Measurements from ENCODE around the gene NCOR1.

The NCOR1 gene

DNA sequence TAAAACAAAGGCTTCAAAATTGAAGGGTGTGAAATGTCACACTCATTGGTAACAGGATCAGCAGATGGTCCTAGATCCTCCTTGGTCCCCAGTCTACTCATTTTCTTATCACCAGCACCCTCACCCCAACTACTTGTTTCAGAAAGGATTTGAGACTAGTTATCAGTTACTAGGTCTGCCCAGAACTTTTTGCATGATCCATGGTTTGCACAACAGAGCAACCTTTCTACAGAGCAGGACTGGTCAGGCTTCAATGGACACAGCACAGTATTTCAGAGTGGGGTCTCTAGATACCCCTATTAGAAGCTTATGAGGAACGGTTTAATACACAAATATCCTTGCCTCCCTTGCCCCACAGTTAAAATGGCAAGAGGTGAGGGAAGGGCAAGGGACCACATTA, 190.1 kb downstream of the NCOR1 start:
- DNase-seq: no peak

DNA sequence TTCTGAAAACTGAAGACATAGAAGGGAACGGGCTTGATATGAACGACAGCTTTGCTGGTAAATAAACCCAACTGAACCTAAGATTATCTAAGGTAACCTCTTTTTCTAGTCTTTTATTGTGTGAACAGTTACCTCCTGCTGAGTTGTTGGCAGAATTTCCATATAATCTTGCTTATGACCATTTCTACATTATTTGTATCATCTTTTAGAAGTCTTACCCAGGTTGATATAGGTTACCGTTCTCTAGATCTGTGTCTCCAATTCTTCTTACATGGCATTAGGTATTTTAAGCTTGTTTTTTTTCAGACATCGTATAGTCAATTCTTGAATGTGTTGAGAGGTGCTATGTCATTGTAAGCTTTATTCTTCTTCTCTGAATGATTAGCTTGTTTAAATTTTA, 191.5 kb downstream of the NCOR1 start:
- no peak for DNase-seq

DNA sequence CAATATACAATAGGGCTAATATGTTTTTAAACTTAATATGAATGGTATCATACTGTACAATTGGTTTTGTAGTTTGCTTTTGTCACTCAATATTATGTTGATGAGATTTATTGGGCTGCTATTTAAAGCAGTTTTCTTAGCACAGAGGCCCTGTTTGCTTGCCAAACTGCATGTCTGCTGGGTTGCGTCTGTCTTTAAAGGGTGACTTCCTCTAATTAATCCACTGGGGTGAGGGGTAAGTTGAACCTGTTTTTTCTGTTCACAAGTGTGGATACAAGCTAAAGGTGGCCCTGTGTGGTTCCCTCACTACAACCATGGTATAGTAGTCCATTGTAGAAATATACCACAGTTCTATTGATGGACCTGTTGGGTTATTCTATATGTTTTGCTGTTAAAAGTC, 196.0 kb downstream of the NCOR1 start:
- DNase-seq: no peak

DNA sequence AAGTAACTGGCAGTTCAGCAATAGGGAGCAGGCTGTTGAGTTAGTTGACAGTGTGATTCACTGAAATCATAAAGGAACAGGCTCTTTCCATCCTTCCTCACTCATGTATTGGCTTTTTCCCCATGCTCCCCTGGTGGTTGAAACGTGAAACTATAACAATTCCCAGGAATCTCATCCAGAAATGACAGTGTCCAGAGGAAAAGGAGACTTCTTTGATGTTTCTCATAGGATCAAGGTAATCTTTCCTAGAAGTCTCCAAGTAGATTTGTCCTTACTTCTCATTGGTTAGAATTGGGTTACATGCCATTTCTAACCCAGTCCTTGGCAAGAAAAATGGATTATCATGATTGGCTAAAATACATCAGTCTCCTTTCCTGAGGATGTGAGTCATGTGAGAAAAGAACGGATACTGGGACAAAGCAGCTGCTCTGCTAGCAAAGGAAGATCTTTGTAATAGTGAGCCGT, 201.4 kb downstream of the NCOR1 start:
- no peak for DNase-seq

DNA sequence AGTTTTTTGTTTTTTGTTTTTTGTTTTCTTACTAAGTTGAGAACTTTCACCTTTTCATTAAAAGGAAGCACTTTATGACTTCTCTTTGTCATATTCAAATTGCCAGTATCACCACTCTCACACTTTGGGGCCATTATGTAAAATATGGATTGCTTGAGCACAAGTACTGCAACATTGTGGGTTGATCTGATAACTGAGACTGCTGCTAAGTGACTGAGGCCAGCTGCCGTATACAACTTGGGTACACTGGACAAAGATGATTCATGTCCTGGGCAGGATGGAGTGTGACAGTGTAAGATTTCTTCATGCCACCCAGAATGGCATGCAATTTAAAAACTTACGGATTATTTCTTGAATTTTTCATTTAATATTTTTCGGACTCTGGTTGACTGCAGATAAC, 207.9 kb downstream of the NCOR1 start:
- no peak for DNase-seq

DNA sequence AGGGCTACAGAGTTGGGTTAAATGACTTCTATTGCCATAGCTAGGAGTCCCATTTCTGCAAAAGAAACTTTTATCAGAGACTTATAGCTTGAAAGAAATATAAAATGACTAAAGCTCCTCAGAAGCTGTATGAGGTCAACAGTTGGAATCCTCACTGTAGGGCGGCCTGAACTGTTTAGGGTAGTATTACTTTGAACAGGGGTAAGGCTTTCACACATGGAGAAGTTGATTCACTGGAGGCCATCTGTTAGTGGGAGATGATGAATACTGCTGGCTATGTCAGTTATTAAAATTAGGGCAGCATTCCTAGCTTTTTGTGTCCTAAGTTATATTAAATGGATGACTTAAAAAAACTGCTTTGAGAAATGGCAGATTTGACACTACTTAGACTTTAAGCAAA, 209.7 kb downstream of the NCOR1 start:
- DNase-seq: no peak

DNA sequence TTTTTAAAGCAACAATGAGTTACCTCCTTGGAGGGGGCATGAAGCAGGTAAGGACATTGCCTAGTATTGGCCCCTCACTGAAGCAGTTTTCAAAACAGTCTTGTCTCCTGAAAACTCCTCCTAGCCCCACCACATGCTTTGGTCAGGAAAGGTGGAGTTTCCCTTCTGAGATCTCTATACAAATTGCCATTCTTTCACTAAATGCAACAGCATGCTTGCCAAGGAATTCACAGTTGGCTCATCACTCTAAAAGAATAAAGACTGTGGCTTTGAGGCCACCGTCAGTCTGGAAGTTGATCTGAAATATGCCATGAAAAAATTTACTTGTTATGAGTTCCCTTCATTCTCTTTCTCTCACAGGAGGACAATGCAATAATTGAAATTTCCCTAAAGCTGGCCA, 211.5 kb downstream of the NCOR1 start:
- DNase-seq: no peak

DNA sequence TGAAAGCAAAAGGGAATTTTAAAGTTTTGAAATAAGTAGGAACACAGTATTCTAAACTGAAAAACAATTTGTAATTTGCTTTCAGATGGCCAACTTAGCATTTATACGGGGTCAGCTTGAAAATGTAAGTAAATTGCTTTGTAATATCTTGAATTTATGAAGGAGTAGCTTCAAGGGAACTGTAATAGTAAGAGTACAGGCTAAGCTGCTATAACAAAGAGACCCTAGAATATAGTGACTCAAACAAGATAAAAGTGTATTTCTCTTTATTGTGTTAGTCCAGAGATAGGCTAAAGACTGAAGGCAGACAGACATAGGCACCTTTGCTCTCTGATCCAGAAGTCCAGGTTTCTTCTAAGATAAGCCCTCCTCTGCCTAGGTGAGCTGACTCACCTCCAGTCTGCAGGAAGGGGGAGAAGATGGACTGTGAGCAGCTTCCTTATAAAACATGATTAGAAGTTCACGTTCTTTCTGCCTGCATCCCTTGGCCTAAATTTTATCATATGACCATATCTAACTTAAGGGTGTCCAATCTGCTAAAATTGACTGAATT, 212.6 kb downstream of the NCOR1 start:
- no peak for DNase-seq

DNA sequence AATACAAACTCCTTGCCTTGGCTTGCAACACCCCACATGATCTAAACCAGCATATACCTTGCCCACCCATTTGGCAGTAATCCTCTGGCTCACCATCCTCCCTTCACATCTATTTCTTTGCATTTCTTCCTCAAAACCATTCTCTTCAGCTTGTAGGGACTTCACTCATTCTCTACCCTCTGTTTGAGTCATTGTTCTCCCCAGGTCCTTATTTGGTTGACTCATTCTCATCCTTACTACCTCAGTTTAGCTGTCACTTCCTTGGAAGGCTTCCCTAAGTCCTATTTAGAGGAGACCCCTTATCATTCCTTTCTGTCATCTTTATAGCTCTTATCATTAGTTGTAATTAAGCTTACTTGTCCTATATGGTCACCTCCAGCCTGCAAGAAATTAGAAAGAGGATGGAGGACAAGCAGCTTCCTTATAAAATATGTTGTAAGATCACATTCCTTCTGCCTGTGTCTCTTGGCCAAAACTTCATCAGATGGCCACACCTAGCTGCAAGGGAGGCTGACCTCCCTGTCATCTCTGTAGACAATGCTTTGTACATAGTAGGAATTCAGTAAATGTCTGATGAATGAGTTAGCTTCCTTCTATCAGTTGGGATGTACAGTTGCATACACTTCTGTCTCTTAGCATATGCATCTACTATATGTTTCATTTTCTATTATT, 214.0 kb downstream of the NCOR1 start:
- no peak for DNase-seq

DNA sequence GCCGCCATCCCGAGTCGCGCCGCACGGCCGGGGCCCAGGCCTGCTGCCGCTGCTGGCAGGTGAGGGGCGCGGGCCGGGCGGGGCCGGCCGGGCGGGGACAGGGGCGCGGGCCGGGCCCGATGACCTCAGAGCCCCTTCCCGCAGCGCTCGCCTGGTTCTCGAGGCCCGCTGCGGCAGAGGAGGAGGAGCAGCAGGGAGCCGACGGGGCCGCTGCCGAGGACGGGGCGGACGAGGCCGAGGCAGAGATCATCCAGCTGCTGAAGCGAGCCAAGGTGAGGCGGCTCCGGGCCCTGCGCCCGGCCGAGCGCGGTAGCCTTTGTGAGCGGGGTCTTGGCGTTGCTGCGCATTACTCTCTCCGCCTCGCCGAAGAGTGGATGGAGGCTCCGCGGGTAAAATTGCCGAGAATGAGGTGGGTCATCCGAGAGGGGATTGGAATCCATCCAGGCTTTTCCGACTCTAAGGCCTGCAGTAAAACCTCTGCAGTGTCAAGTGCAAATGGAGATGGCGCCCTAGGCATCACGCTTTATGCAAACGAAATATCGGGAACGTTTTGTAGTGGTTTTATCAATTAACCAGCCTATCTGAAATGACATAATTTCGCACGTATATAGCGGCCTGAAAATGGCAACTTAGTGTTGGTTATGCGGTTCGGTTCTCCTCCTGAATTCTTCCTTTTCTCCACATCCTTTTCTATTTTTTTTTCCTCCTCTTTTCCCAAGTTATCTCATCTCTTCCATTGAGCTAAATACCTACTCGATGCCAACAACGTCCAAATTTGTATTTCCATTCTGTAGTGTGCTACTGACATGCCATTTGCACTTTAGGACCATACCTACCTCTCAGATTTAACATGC, 215.1 kb downstream of the NCOR1 start:
- DNase-seq: peak; percentile 30

DNA sequence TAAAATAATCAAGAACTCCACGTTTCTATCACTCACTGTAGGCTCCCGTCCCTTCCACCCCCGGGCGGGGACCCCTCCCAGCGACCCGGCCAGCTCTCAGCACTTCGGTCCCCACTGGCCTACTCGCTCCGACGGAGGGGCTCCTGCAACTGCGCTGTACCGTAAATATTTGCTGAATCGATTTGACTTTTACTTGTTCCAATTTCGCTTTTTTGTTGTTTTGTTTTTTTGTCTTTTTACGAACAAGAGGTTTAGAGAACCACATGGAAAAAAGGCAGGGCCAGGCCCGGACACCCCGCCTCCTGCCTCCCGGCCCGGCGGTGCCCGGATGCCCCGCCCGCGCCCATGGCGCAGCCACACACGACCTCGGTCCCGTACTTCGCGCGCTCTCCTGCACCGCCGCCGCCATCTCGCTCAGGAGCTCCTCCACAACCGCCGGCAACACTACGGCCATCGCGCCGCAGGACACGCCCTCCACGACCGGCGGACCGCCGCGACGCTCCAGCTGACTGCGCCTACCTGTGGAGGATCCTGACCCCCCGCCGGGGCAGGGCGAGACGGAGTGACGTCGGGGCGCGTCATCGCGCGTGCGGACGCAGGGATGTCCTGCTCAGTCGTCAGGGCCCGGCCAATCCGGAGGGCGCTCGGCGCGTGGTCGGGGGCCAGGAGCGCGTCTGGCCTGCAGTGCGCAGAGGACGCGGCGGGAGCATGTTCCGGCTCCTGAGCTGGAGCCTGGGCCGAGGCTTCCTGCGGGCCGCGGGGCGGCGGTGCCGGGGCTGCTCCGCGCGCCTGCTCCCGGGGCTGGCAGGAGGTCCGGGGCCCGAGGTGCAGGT, 216.0 kb downstream of the NCOR1 start, which contains the start of the genes TTC19 and ZSWIM7:
Gene TTC19 (plus strand): TSS at position 684 of the 833 bp plus-strand sequence. CDS start 25 bp downstream, at position 709.
Gene ZSWIM7 (minus strand): TSS at position 564 of the 833 bp plus-strand sequence. CDS start 110 bp downstream, at position 454.
- peak; percentile 82 for DNase-seq

DNA sequence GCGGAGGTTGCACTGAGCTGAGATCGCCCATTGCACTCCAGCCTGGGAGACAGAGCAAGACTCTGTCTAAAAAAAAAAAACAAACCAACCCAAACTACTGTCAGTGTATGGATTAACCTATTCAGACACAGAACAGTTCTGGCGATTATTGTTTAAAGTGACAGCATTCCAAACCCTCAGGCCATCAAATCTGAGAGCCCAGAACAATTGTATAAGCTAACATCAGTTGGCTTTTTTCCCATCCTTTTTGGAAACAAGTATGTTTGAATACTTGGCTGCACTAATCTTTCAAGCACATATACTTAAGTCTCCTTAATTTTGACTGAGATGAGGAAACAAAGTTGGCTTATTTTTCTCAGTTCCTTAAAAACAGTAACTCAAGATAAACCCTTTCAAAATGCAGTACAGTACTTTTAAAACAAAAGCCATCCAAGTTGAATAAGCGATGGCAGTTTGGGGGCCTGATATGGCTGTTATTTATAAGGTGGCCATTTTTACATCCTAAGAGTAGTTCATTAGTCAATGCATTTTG, 217.2 kb downstream of the NCOR1 start:
- no peak for DNase-seq

DNA sequence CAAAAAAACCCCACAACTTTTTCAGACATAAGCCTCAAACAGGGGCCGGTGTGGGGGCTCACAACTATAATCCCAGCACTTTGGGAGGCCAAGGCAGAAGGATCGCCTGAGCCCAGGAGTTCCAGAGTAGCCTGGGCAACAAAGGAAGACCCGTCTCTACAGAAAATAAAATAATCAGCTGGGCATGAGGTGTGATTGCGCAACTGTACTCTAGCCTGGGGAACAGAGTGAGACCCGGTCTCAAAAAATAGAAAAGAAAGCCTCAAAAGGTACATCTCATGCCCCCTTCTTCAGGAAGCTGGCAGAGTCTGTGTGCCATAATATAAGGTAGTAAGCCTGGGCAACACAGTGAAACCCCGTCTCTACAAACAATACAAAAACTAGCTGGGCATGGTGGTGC, 219.0 kb downstream of the NCOR1 start:
- DNase-seq: no peak

DNA sequence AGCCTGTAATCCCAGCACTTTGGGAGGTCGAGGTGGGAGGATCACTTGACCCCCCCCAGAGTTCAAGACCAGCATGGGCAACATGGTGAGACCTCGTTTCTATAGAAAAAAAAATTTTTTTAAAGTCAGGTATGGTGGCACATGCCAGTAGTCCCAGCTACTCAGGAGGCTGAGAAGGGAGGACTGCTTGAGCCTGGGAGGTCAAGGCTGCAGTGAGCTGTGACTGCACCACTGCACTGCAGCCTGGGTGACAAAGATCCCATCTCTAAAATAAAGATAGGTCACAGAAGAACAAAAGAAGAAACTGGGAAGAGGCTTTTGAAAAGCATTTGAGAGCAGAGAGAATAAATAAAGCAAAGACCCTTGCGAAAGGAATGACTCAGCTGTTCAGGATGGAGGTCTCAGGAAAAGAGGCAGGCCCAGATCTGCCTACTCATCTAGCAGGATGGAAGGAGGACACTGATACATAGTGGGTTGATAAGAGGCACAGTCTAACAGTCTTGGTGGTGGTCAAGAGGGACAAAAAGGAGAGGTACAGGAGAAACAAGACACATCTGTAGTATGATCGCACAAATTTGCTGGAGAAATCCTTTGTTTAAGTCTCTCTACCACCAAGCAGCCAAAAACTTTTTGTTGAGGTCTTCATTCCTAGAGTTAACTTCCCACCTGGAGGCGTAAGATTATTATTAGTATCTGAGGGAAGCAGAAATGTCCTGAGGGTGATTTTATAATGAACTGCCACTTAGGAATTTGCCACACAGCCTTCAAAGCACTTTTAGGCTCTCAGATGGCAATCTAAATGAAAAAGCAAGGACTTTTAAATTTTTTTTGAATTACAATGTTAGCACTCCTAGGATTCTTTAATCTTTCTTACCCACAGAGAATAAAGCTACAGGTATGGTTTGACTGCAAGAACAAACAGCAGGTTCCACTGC, 233.4 kb downstream of the NCOR1 start:
- no peak for DNase-seq

DNA sequence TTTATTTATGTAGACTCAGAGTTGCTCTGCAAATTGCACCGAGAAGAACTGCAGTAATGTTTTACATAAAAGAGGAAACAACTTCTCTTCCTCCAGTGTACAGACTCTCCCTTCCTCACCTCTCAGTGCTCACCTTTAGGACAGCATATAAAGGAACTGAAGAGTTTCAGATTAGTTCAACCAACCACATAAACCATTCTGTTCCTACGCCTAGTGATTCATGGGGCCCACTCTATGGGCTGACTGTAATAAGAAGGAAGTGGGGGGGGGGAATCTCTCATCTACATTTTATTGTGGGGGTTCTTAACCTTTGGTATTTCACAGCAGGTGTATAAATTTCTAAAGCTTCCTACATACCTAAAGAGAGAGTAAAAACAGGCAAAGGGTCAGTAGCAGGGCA, 234.1 kb downstream of the NCOR1 start:
- no peak for DNase-seq

Measured in effector CD8-positive, alpha-beta T cell (primary cell).